ENCODE data around the gene NAPB.

- no peak for TF ChIP-seq POLR2A (IDR thresholded peaks at IDR 0.05)
- no peak for TF ChIP-seq CTCF (IDR thresholded peaks at IDR 0.05)
- TF ChIP-seq EP300 (IDR thresholded peaks at IDR 0.05), result no peak
Observed at GRCh38 chr20:23360531-23360930, 60.8 kb downstream of the NAPB start.
